ENCODE measurements around the gene CDH5.

Gene CDH5

GRCh38 chr16:66374176-66374575 lies 7.7 kb downstream of the CDH5 start:
- DNase-seq (ENCODE audit: low read depth in 3 of 3) = no peak

DNA sequence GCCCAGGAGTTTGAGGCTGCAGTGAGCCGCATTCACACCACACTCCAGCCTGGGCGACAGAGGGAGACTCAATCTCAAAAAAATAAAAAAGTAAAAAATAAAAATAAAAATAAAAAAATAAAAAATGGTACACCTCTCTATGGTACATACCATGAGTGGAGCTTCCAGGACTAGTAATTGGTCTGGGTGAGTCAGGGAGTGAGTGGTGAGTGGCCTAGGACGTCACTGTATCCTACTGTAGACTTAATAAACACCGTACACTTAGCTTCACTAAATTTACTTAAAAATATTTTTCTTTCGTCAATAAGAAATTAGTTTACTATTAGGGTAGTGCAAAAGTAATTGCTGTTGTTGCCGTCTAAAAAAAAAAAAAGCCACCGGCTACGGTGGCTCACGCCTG lies 9.0 kb downstream of the CDH5 start:
- DNase-seq (ENCODE audit: low read depth in 3 of 3) = no peak

DNA sequence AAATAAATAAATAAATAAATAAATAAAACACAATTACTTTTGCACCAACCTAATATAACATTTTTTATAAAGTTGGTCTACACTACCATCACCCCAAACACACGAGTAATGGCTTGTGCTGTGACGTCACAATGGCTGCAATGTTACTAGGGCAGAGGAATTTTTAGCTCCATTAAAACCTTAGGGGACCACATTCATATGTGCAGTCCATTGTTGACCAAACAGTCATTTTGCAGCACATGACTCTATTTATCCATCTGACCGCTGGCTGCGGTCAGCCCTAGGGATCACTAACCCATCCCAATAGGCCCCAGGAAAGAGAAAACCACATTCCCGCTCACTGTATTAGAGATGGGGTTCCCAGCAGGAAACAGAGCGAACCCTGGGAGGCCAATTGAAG lies 9.6 kb downstream of the CDH5 start:
- no peak for DNase-seq (ENCODE audit: low read depth in 3 of 3)

- no peak for DNase-seq (ENCODE audit: low read depth in 3 of 3)
These were observed 10.2 kb downstream of the CDH5 start for GRCh38 chr16:66376577-66377305.

- DNase-seq (ENCODE audit: low read depth in 3 of 3) = no peak
These were observed 10.8 kb downstream of the CDH5 start for GRCh38 chr16:66377324-66377723.

DNA sequence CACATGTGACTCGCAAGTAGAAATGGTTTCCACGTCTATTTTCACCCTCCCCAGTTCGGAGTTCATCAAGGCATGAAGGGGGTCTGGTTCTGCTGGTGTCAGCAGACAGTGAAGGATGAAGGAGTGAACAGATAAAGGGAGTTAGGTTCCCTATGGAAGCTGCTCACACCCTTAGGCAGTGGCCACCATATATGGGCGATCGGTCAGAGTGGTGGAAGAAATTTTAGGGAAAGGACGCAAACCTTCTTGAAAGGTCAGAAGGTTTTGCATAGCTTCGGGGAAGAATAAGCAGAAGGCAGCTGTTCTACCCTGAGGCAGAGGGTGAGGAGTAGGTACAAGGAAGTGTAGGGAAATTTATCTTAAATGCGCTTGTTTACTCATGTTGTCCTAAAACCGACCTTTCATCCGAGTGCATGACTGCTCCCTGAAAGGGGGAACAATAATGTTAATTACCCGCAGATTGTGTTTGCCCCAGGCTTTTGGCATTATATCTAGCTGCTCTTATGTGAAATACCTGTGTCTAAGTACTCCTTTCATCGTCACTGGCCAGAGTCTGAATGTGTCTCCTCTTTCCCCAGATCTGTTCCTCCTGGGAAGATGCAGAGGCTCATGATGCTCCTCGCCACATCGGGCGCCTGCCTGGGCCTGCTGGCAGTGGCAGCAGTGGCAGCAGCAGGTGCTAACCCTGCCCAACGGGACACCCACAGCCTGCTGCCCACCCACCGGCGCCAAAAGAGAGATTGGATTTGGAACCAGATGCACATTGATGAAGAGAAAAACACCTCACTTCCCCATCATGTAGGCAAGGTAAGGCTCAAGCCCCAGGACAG lies 12.5 kb downstream of the CDH5 start:
- DNase-seq (ENCODE audit: low read depth in 3 of 3) = no peak

DNA sequence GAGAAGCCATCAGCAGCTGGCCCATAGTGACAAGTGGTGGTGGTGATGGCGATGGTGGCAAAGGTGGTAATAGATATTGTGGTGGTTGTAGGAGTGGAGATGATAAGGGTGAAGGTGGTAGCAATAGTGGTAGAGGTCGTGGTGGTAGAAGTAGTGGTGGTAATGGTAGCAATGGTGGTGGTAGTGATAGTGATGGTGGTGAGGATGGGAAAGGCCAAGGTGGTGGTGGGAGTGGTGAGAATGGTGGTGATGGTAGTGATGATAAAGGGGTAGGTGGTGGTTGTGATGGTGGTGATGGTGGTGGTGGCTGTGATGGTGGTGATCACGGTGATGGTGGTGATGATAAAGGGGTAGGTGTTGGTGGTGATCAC lies 13.1 kb downstream of the CDH5 start:
- no peak for DNase-seq (ENCODE audit: low read depth in 3 of 3)

GRCh38 chr16:66380421-66380820 lies 13.9 kb downstream of the CDH5 start:
- no peak for DNase-seq (ENCODE audit: low read depth in 3 of 3)

DNA sequence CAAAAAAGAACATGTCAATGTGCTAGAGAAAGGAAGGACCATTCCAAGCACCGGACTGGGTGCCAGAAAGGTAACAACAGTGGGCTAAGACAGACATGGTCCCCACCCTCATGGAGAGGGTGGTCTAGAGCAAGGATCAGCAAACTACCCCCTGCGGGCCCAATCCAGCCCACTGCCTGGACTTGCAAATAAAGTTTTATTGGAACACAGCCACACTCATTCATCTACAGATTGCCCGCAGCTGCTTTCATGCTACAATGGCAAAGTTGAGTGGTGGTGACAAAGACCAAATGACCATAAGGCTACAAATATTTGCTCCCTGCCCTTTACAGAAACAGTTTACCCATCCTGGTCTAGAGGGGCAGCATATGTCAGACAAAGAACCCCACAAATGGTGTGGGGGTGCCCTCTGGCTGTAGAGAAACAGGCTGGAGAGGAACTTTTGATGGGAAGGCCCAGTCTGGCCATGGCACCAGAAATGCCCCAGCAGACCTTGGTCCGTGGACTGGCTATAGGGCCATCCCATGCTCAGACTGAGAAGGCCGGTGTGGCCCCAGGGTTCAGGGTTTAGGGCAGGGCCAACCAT lies 15.2 kb downstream of the CDH5 start:
- DNase-seq (ENCODE audit: low read depth in 3 of 3) = no peak

DNA sequence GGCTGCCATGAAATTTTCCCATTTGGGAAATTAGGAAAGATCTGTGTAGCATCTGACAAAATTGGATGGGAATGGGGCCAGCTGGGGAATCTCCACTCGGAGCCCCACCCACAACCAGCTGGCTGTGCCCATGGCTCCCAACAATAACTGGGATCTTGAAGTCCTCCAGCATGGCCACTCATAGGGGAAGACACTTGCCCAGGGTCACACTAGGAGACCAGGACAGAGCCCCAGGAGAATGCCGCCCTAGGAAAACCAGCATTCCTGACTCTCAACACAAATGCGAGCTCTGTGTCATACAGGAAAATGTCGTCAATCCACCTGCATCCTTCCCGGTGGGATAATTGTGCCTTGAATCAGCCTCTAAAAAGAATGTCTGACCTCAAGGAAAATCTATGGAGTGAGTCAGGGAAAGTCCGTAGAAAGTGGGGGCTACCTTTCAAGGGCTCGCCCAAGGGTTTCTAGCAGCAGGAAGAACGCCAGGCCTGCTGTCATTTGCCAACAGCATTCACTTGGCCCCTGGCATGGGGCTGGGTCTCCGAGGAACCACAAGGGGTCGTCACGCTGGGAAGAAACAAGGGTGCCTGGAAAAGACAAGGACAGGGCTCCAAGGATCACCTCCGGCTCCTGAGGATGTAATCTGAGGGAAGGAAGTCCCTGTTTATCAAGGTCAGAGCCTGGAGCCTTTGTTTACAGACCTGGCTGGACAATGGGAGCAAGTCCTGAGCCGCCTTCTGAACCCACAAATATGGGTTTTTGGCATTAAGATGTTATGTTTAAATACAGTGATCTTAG lies 15.9 kb downstream of the CDH5 start:
- DNase-seq (ENCODE audit: low read depth in 3 of 3) = no peak

GRCh38 chr16:66382966-66383299 lies 16.4 kb downstream of the CDH5 start:
- DNase-seq (ENCODE audit: low read depth in 3 of 3) = no peak

DNA sequence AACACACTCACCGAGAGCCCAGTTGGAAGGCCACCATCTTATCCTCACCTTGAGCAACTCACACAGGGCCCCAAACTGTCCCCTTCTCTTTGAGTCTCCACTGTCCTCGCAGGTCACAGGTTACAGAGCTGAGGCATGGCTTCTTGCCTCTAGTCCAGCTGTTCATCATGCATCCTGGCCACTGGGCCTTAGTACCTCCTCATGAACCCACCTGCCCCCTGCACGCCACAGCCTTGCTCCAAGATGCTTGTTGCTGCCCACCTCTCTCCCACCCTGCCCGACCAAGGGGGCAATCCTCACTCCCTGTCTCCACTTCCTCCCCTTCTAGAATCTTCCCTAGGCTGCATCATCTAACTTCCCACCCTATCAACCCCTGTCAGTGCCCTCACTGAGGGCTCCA lies 17.1 kb downstream of the CDH5 start:
- no peak for DNase-seq (ENCODE audit: low read depth in 3 of 3)

- DNase-seq (ENCODE audit: low read depth in 3 of 3) = no peak
These were observed 18.9 kb downstream of the CDH5 start for GRCh38 chr16:66385415-66385814.

GRCh38 chr16:66386629-66387622 lies 20.4 kb downstream of the CDH5 start:
- DNase-seq (ENCODE audit: low read depth in 3 of 3) = no peak

DNA sequence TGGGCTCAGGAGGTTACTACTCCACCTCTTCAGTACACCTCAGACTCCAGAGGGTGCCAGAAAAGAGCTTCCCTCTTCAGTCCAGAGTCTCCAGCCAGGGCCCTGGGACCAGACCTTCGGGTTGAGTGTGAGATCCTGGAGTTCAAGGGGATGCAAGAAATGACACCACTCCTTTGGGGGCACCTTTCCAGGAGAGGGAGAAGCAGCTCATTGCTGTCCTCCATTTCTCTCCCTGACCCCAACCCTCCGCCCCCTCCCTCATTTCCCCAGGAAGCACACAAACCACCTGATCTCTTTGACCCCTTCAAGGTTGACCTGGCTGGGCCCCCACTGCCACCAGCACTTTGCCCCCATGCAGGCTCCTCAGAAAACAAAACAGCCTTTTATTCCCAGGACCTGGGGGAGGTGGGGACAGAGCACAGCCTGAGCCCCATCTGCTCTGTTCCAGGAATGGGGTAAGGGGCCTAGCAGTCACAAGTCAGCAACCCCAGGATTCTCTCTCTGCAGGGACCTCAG lies 21.4 kb downstream of the CDH5 start:
- no peak for DNase-seq (ENCODE audit: low read depth in 3 of 3)

- no peak for DNase-seq (ENCODE audit: low read depth in 3 of 3)
These were observed 22.1 kb downstream of the CDH5 start for GRCh38 chr16:66388350-66389139.

DNA sequence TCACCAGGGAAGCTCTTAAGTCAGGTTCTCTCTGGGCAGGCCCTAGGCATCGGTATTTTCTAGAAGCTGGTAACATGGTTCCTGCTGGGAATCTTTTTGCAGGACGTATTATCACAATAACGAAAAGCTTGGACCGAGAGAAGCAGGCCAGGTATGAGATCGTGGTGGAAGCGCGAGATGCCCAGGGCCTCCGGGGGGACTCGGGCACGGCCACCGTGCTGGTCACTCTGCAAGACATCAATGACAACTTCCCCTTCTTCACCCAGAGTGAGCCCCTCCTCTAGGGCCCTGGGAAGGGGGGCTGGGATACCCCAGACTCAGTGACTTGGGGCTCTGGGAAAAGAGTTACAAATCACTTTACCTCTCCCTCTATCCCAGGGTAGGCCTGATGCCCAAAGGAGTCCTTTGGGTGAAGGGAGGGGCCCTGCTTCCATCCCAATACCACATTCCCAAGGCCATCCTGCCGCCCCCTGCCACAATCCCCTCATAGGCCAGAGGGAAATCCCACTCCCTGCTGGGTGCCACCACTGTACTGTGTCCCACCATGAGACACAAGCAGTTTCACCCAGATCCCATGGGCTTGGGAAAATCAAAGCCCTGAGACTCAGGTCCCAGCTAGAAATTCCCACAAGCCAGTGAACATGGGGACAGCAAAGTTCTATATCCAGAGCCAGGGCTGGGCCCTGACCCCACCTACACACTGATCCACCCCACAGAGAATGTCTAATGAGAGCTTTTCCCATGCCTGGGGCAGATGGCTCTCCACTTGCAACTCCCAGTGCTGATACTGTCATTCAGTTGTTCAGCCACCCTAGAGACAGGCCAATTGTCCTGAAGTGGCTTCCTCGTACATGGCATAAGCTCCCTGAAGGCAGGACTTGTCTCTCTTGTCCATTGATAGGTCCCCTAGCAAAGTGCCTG lies 23.0 kb downstream of the CDH5 start:
- no peak for DNase-seq (ENCODE audit: low read depth in 3 of 3)

- DNase-seq (ENCODE audit: low read depth in 3 of 3) = no peak
These were observed 24.0 kb downstream of the CDH5 start for GRCh38 chr16:66390346-66391108.
